ENCODE measurements around the gene RASIP1.
"Not testable (repeated sequence)": the region's sequence is repeated elsewhere in the genome, so short reads cannot be mapped to it uniquely, and the experiment has no call there.

RASIP1 gene

GRCh38 chr19:48777139-48777538 is 36.7 kb upstream of the RASIP1 start:
- no peak overlapping the region for H3K4me3 ChIP-seq
- TF ChIP-seq, protein P1, sequence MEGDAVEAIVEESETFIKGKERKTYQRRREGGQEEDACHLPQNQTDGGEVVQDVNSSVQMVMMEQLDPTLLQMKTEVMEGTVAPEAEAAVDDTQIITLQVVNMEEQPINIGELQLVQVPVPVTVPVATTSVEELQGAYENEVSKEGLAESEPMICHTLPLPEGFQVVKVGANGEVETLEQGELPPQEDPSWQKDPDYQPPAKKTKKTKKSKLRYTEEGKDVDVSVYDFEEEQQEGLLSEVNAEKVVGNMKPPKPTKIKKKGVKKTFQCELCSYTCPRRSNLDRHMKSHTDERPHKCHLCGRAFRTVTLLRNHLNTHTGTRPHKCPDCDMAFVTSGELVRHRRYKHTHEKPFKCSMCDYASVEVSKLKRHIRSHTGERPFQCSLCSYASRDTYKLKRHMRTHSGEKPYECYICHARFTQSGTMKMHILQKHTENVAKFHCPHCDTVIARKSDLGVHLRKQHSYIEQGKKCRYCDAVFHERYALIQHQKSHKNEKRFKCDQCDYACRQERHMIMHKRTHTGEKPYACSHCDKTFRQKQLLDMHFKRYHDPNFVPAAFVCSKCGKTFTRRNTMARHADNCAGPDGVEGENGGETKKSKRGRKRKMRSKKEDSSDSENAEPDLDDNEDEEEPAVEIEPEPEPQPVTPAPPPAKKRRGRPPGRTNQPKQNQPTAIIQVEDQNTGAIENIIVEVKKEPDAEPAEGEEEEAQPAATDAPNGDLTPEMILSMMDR (IDR thresholded peaks at IDR 0.05) = no peak
- H3K27ac ChIP-seq = no peak overlapping the region
- DNase-seq (ENCODE audit: low spot score) = no peak

DNA sequence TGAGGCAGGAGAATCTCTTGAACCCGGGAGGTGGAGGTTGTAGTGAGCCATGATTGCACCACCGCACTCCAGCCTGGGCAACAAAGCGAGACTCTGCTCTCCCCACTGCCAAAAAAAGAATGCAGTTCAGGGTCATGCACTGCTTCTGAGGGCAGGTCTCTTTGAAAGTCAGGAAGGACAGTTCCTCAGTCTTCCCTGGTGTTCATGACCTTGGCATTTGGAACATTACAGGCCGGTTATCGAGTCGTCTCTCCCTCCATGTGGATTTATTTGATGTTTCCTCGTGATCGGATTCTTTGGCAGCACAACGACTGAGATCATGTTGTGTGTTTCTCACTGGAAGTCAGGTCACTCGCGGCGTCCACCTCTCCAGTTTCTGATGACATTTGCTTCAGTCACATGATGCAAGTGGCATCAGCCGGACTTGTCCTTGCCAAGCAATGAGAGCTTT is 32.1 kb upstream of the RASIP1 start:
- Histone ChIP-seq H3K27ac (no peak overlapping the region), H3K4me3 (no peak overlapping the region)
- no peak for DNase-seq (ENCODE audit: low spot score)
- TF ChIP-seq, protein P1 (IDR thresholded peaks at IDR 0.05) = no peak

DNA sequence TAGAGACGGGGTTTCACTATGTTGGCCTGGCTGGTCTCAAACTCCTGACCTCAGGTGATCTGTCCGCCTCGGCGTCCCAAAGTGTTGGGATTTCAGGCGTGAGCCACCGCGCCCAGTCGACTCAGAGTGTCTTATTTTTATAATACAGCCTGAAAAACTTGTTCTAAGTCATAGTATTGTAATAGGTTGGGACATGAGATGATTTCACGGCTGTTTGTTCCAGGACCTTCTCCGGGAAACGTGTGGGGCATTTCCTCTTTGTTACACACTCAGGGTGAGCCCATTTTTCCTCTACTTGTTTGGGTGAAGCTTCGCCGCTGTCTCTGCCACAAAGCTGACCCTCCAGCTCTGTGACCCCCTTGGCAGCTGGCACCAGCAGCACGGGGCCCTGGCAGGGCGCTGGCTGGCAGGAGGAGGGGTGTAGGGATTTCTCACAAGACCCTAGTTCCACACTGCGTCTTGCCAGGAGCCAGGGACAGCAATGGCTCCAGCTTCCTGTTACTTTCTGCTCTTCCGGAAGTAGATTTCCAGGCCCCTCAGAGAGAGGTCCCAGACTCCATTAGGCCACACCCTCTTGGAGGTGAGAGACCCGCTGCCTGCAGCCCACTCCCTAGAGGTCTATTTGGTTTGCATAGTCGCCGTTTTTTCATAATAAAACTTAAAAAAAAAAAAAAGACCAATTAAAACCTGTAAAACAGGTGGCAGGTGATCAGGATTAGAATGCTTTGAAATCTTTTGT is 30.5 kb upstream of the RASIP1 start:
- Histone ChIP-seq H3K27ac (no peak overlapping the region), H3K4me3 (no peak overlapping the region)
- DNase-seq (ENCODE audit: low spot score) = no peak
- TF ChIP-seq, protein P1 (IDR thresholded peaks at IDR 0.05) = no peak

GRCh38 chr19:48770266-48770665 is 29.9 kb upstream of the RASIP1 start:
- H3K27ac ChIP-seq = no peak overlapping the region
- no peak overlapping the region for H3K4me3 ChIP-seq
- no peak for DNase-seq (ENCODE audit: low spot score)
- TF ChIP-seq, protein P1 (IDR thresholded peaks at IDR 0.05) = no peak

DNA sequence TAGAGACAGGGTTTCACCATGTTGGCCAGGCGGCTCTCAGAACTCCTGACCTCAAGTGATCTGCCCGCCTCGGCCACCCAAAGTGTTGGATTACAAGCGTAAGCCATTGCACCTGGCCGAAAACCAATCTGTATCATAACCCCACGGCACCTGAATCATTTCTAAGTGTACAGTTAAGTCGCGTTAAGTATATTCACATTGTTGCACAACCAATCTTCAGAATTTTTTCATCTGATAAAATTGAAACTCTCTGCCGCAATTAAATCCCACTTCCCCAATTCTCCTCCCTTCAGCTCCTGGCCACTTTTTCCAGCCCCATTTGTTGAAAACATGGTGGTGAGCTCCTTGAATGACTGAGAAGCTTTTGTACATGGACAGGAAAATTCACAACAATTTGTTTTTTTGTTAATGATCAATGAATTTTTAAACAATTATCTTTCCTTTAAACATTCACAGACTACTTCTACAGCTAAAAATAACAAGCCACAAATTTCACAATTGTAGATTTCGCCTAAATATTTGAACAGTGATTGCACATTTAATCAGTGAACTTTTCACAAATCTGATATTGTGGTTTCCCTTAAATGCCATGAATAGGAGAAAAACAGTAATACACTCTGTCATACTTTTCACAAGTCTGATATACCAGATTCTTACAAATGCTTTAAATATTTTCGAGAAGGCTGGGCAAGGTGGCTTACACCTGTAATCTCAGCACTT is 28.7 kb upstream of the RASIP1 start:
- Histone ChIP-seq H3K27ac (no peak overlapping the region), H3K4me3 (no peak overlapping the region)
- no peak for DNase-seq (ENCODE audit: low spot score)
- TF ChIP-seq, protein P1 (IDR thresholded peaks at IDR 0.05) = no peak

DNA sequence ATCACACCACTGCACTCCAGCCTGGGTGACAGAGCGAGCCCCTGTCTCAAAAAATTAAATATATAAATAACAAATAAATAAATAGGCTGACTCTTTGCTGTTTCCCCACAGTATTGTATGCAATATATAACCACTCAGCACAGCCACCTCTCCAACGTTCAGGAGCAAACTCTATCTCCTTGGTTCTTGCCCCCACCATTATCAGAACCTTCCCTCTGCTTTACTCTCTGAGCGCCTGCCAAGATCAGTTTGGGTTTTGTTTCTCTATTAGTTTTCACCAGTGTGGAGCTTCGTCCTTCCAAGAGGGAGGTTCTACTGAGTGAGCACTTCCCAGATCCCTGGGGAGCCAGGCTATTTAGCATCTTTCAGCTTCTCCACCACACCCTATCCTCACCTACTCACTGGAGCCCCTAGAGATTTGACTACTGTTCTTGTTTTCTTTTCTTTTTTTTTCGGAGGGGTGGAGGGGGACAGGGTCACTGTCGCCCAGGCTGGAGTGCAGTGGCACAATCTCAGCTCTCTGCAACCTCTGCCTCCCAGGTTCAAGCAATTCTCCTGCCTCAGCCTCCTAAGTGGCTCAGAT is 27.9 kb upstream of the RASIP1 start:
- not testable (repeated sequence) for DNase-seq (ENCODE audit: low spot score); H3K27ac ChIP-seq

GRCh38 chr19:48765816-48766215 is 25.4 kb upstream of the RASIP1 start:
- H3K4me3 ChIP-seq; DNase-seq (ENCODE audit: low spot score); H3K27ac ChIP-seq: not testable (repeated sequence)

More for the DNA sequence above, 27.9 kb upstream of the RASIP1 start:
- H3K4me3 ChIP-seq = not testable (repeated sequence)
